Uterus (tissue), 4 donors: ENCODE results near the gene BCLAF1. TPM values are rescaled to one million over a fixed set of nuclear protein-coding genes. Genes with fewer than 3 reads are reported as not detected.
A peak's percentile ranks its signal among the peaks of the same experiment; 100 is the strongest.

ENCODE experiments used
- DNase-seq, 2 donors: peaks; one replicate each; pipeline ENCODE4 v3.0.0-alpha.2; 2019 to 2020
- H3K27ac ChIP-seq, 2 donors: fragments of 200-600 bp; sonication (generic); 1 replicate in 1 of 2; 2 replicates in 1 of 2; pipeline ENCODE4 v1.5.1; 2016 to 2018
- H3K27me3 ChIP-seq, 2 donors: fragments of 200-600 bp; sonication (generic); one replicate each; pipeline ENCODE4 v1.5.1; 2018 to 2019; ENCODE audit warnings: control low read depth in 1 of 2
- H3K36me3 ChIP-seq, 2 donors: fragments of 200-600 bp; sonication (generic); one replicate each; pipeline ENCODE4 v1.5.1; 2019; ENCODE audit warnings: control low read depth in 1 of 2
- H3K4me1 ChIP-seq, 2 donors: fragments of 200-600 bp; sonication (generic); one replicate each; pipeline ENCODE4 v1.5.1; 2018 to 2019; ENCODE audit warnings: control low read depth in 1 of 2
- H3K4me3 ChIP-seq, 2 donors: fragments of 200-600 bp; sonication (generic); 1 replicate in 1 of 2; 2 replicates in 1 of 2; pipeline ENCODE4 v1.5.1; 2018 to 2019; ENCODE audit warnings: mild to moderate bottlenecking in 1 of 2
- H3K9me3 ChIP-seq, 2 donors: fragments of 200-600 bp; sonication (generic); one replicate each; pipeline ENCODE4 v1.5.1; 2019; ENCODE audit warnings: control low read depth in 1 of 2
- POLR2A ChIP-seq, 2 donors: fragments of 450-650 bp; IDR thresholded peaks; one replicate each; pipeline ENCODE4 v1.6.1; 2016; ENCODE audit warnings: antibody characterized with exemption in 2 of 2, mild to moderate bottlenecking in 1 of 2, moderate library complexity in 1 of 2
- intact Hi-C: fragments of 100-400 bp; cut with DNase I; formaldehyde crosslinking; loops from one replicate; pipeline ENCODE4 v1.15.1; 2023; ENCODE audit warnings: low total_unique reads
- total RNA-seq, 4 donors: library from RNA; depleted of rRNA in 3 of 4; stranded (reverse); fragments of >200 nt in 3 of 4; gene quantifications; one replicate each; pipeline versions ENCODE4 v1.1.0 to v1.2.4, GENCODE V29; 2014 to 2023
- TF ChIP-seq, protein P1 (sequence below), 4 experiments: fragments of 200-600 bp in 2 of 4; fragments of 450-650 bp in 2 of 4; sonication (generic) in 2 of 4; IDR thresholded peaks; one replicate each; pipeline ENCODE4 v1.5.1; 2016 to 2019; ENCODE audit warnings: antibody characterized with exemption in 4 of 4, mild to moderate bottlenecking in 2 of 4, moderate library complexity in 1 of 4
- donor health status: DM: yes; HTN: yes; CAD: no.

BCLAF1 gene, protein sequence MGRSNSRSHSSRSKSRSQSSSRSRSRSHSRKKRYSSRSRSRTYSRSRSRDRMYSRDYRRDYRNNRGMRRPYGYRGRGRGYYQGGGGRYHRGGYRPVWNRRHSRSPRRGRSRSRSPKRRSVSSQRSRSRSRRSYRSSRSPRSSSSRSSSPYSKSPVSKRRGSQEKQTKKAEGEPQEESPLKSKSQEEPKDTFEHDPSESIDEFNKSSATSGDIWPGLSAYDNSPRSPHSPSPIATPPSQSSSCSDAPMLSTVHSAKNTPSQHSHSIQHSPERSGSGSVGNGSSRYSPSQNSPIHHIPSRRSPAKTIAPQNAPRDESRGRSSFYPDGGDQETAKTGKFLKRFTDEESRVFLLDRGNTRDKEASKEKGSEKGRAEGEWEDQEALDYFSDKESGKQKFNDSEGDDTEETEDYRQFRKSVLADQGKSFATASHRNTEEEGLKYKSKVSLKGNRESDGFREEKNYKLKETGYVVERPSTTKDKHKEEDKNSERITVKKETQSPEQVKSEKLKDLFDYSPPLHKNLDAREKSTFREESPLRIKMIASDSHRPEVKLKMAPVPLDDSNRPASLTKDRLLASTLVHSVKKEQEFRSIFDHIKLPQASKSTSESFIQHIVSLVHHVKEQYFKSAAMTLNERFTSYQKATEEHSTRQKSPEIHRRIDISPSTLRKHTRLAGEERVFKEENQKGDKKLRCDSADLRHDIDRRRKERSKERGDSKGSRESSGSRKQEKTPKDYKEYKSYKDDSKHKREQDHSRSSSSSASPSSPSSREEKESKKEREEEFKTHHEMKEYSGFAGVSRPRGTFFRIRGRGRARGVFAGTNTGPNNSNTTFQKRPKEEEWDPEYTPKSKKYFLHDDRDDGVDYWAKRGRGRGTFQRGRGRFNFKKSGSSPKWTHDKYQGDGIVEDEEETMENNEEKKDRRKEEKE
- total RNA-seq: 100 to 1,000 TPM in 3 of 4 donors, 10 to 100 TPM in 1; 34.6 to 237 (median 211) TPM

GRCh38 chr6:136289579-136290409 is at the start of gene BCLAF1:
Gene BCLAF1, minus strand, starts transcription at chr6:136289846. Its CDS starts 9,980 bp downstream, at chr6:136279866.
- Histone ChIP-seq H3K36me3 (no peaks in the 10 kb centered on the region), H3K4me1 (peaks cover 9 to 10% of the 10 kb centered on the region in 2 donors), H3K27me3 (no peaks in the 10 kb centered on the region), H3K4me3 (peak within 1 kb of the TSS; percentile 93 to 98), H3K9me3 (no peaks in the 10 kb centered on the region), H3K27ac (peak within 1 kb of the TSS; percentile 100)
- DNase-seq: peak; percentile 100
- TF ChIP-seq, protein P1, sequence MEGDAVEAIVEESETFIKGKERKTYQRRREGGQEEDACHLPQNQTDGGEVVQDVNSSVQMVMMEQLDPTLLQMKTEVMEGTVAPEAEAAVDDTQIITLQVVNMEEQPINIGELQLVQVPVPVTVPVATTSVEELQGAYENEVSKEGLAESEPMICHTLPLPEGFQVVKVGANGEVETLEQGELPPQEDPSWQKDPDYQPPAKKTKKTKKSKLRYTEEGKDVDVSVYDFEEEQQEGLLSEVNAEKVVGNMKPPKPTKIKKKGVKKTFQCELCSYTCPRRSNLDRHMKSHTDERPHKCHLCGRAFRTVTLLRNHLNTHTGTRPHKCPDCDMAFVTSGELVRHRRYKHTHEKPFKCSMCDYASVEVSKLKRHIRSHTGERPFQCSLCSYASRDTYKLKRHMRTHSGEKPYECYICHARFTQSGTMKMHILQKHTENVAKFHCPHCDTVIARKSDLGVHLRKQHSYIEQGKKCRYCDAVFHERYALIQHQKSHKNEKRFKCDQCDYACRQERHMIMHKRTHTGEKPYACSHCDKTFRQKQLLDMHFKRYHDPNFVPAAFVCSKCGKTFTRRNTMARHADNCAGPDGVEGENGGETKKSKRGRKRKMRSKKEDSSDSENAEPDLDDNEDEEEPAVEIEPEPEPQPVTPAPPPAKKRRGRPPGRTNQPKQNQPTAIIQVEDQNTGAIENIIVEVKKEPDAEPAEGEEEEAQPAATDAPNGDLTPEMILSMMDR (IDR thresholded peaks at IDR 0.05): peak in 1 of 4 experiments; percentile 9
- TF ChIP-seq POLR2A (IDR thresholded peaks at IDR 0.05): peak; percentile 99
- intact Hi-C loops: no loop called here

GRCh38 chr6:136338486-136338885 is 48.8 kb upstream of the BCLAF1 start:
- TF ChIP-seq, protein P1 (IDR thresholded peaks at IDR 0.05): no peak
- TF ChIP-seq POLR2A (IDR thresholded peaks at IDR 0.05): no peak

DNA sequence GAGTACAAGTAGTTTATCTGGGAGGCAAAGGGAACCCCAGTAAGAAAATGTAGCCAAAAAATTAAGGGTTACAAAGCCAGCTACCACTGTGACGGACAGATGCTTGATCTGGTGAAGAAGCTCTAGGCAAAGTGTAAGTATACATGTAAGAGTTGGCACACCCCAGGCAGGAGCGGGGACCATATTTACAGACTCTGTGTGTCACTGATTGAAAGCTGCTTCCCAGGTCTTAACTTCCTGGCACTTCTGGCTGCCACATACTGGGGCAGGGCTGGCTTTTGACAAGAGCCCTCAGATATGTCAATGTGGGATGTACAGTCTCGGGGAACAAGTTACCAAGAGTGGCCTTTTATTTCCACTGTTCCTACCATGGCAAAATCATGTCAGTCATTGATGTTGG is 48.0 kb upstream of the BCLAF1 start:
- TF ChIP-seq, protein P1 (IDR thresholded peaks at IDR 0.05): no peak
- no peak for TF ChIP-seq POLR2A (IDR thresholded peaks at IDR 0.05)
- Histone ChIP-seq H3K27ac (no peak overlapping the region), H3K4me1 (no peaks in the 10 kb centered on the region), H3K27me3 (no peaks in the 10 kb centered on the region), H3K9me3 (no peaks in the 10 kb centered on the region), H3K4me3 (no peak overlapping the region), H3K36me3 (no peaks in the 10 kb centered on the region)
- intact Hi-C loops: no loop called here
- no peak for DNase-seq

More at GRCh38 chr6:136338486-136338885, 48.8 kb upstream of the BCLAF1 start:
- H3K36me3 ChIP-seq: no peaks in the 10 kb centered on the region
- no peak for DNase-seq
- H3K9me3 ChIP-seq: no peaks in the 10 kb centered on the region
- intact Hi-C loops: no loop called here
- no peaks in the 10 kb centered on the region for H3K27me3 ChIP-seq
- no peak overlapping the region for H3K27ac ChIP-seq
- H3K4me3 ChIP-seq: no peak overlapping the region
- H3K4me1 ChIP-seq: no peaks in the 10 kb centered on the region

GRCh38 chr6:136337121-136337520 is 47.5 kb upstream of the BCLAF1 start:
- no peaks in the 10 kb centered on the region for H3K27me3 ChIP-seq
- no peaks in the 10 kb centered on the region for H3K4me1 ChIP-seq
- no peak overlapping the region for H3K4me3 ChIP-seq
- TF ChIP-seq, protein P1 (IDR thresholded peaks at IDR 0.05): no peak
- TF ChIP-seq POLR2A (IDR thresholded peaks at IDR 0.05): no peak
- no peak for DNase-seq
- no peak overlapping the region for H3K27ac ChIP-seq
- no peaks in the 10 kb centered on the region for H3K9me3 ChIP-seq
- no peaks in the 10 kb centered on the region for H3K36me3 ChIP-seq
- intact Hi-C loops: no loop called here
